Measurements from ENCODE around the gene SRSF7.

- TF ChIP-seq ARNTL (CRISPR knock-in tag; IDR thresholded peaks at IDR 0.05; ENCODE audit: borderline replicate concordance, low read depth) (no peak), ZNF565 (CRISPR knock-in tag; conservative IDR thresholded peaks at IDR 0.05; ENCODE audit: low read depth) (no peak), PPARA (CRISPR knock-in tag; IDR thresholded peaks at IDR 0.05; ENCODE audit: borderline replicate concordance) (no peak), ZFP30 (CRISPR knock-in tag; IDR thresholded peaks at IDR 0.05) (no peak), CREB5 (CRISPR knock-in tag; IDR thresholded peaks at IDR 0.05; ENCODE audit: low read depth) (no peak), ESRRG (CRISPR knock-in tag; IDR thresholded peaks at IDR 0.05) (no peak), ZFP3 (CRISPR knock-in tag; IDR thresholded peaks at IDR 0.05) (no peak), TOX (CRISPR knock-in tag; IDR thresholded peaks at IDR 0.05; ENCODE audit: borderline replicate concordance) (no peak), SNAI2 (CRISPR knock-in tag; IDR thresholded peaks at IDR 0.05) (no peak)
- TF ChIP-seq, protein P1, sequence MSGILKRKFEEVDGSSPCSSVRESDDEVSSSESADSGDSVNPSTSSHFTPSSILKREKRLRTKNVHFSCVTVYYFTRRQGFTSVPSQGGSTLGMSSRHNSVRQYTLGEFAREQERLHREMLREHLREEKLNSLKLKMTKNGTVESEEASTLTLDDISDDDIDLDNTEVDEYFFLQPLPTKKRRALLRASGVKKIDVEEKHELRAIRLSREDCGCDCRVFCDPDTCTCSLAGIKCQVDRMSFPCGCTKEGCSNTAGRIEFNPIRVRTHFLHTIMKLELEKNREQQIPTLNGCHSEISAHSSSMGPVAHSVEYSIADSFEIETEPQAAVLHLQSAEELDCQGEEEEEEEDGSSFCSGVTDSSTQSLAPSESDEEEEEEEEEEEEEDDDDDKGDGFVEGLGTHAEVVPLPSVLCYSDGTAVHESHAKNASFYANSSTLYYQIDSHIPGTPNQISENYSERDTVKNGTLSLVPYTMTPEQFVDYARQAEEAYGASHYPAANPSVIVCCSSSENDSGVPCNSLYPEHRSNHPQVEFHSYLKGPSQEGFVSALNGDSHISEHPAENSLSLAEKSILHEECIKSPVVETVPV (CRISPR knock-in tag; IDR thresholded peaks at IDR 0.05): no peak
- TF ChIP-seq, protein P2, sequence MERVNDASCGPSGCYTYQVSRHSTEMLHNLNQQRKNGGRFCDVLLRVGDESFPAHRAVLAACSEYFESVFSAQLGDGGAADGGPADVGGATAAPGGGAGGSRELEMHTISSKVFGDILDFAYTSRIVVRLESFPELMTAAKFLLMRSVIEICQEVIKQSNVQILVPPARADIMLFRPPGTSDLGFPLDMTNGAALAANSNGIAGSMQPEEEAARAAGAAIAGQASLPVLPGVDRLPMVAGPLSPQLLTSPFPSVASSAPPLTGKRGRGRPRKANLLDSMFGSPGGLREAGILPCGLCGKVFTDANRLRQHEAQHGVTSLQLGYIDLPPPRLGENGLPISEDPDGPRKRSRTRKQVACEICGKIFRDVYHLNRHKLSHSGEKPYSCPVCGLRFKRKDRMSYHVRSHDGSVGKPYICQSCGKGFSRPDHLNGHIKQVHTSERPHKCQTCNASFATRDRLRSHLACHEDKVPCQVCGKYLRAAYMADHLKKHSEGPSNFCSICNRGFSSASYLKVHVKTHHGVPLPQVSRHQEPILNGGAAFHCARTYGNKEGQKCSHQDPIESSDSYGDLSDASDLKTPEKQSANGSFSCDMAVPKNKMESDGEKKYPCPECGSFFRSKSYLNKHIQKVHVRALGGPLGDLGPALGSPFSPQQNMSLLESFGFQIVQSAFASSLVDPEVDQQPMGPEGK (CRISPR knock-in tag; IDR thresholded peaks at IDR 0.05; ENCODE audit: borderline replicate concordance): no peak
Observed at GRCh38 chr2:38700113-38700785, 50.9 kb downstream of the SRSF7 start.

Measured in SK-N-SH treated with all-trans-retinoic acid at 6 μM for 48 hours (cell line).